ENCODE data around the gene CR1.
A peak's percentile ranks its signal among the peaks of the same experiment; 100 is the strongest.
"Not testable (repeated sequence)": the region's sequence is repeated elsewhere in the genome, so short reads cannot be mapped to it uniquely, and the experiment has no call there.

CR1 gene

GRCh38 chr1:207578796-207579435 is 83.0 kb downstream of the CR1 start:
- no peak for TF ChIP-seq ZFX (IDR thresholded peaks at IDR 0.05)
- TF ChIP-seq, protein P1, sequence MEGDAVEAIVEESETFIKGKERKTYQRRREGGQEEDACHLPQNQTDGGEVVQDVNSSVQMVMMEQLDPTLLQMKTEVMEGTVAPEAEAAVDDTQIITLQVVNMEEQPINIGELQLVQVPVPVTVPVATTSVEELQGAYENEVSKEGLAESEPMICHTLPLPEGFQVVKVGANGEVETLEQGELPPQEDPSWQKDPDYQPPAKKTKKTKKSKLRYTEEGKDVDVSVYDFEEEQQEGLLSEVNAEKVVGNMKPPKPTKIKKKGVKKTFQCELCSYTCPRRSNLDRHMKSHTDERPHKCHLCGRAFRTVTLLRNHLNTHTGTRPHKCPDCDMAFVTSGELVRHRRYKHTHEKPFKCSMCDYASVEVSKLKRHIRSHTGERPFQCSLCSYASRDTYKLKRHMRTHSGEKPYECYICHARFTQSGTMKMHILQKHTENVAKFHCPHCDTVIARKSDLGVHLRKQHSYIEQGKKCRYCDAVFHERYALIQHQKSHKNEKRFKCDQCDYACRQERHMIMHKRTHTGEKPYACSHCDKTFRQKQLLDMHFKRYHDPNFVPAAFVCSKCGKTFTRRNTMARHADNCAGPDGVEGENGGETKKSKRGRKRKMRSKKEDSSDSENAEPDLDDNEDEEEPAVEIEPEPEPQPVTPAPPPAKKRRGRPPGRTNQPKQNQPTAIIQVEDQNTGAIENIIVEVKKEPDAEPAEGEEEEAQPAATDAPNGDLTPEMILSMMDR (conservative IDR thresholded peaks at IDR 0.05) = no peak
- no peak overlapping the region for H3K27ac ChIP-seq

GRCh38 chr1:207579436-207579799 is 83.5 kb downstream of the CR1 start:
- no peak for TF ChIP-seq ZFX (IDR thresholded peaks at IDR 0.05)
- TF ChIP-seq, protein P1 (conservative IDR thresholded peaks at IDR 0.05) = peak; percentile 83
- no peak overlapping the region for H3K27ac ChIP-seq

GRCh38 chr1:207581496-207582153 is 85.7 kb downstream of the CR1 start:
- no peak for TF ChIP-seq ZFX (IDR thresholded peaks at IDR 0.05)
- TF ChIP-seq, protein P1 (conservative IDR thresholded peaks at IDR 0.05) = no peak
- H3K27ac ChIP-seq = no peak overlapping the region

DNA sequence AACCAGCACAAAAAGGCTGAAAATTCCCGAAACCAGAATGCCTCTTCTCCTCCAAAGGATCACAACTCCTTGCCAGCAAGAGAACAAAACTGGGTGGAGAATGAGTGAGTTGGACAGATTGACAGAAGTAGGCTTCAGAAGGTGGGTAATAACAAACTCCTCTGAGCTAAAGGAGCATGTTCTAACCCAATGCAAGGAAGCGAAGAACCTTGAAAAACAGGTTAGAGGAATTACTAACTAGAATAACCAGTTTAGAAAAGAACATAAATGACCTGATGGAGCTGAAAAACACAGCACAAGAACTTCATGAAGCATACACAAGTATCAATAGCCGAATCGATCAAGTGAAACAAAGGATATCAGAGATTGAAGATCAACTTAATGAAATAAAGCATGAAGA is 93.5 kb downstream of the CR1 start:
- H3K27ac ChIP-seq = not testable (repeated sequence)

DNA sequence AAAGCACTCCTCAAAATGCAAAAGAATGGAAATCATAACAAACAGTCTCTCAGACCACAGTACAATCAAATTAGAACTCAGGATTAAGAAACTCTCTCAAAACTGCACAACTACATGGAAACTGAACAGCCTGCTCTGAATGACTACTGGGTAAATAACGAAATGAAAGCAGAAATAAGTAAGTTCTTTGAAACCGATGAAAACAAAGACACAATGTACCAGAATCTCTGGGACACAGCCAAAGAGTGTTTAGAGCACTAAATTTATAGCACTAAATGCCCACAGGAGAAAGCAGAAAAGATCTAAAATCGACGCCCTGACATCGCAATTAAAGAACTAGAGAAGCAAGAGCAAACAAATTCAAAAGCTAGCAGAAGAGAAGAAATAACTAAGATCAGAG is 95.2 kb downstream of the CR1 start:
- H3K27ac ChIP-seq = not testable (repeated sequence)

- not testable (repeated sequence) for H3K27ac ChIP-seq
These were observed 98.1 kb downstream of the CR1 start for GRCh38 chr1:207594095-207594494.

DNA sequence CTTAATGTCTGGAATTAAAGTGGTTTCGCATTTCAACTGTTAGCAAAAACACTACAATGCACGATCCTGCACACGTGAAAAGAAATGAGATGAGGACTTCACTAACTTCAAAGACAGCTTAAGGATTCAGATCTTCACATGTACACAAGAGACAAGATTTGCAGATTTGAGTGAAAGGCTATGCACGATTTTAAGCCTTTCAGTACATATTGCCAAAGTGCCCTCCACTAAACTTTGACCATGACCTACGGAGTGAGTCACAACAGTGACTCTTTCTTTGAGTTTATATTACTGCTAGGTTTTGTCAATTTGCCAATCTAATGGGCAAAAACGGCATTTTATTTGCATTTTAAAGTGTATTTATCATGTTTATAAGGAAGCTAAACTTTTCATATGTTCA is 107.8 kb downstream of the CR1 start:
- H3K27ac ChIP-seq = no peak overlapping the region
- TF ChIP-seq, protein P1 (conservative IDR thresholded peaks at IDR 0.05) = no peak
- no peak for TF ChIP-seq ZFX (IDR thresholded peaks at IDR 0.05)

- no peak for TF ChIP-seq ZFX (IDR thresholded peaks at IDR 0.05)
- TF ChIP-seq, protein P1 (conservative IDR thresholded peaks at IDR 0.05) = no peak
- no peak overlapping the region for H3K27ac ChIP-seq
These were observed 109.7 kb downstream of the CR1 start for GRCh38 chr1:207605444-207606361.

Measured in C4-2B (cell line).